SK-N-SH treated with all-trans-retinoic acid at 6 μM for 48 hours (cell line): ENCODE measurements around the gene MAFB.

ENCODE experiments used
- ATAC-seq: fragments of 200-7000 bp; cut with Tn5 transposase; 3 replicates; pipeline ENCODE4 v1.9.1; 2020; ENCODE audit warnings: mild to moderate bottlenecking, moderate library complexity
- ARNTL ChIP-seq: fragments of 450-650 bp; formaldehyde crosslinking; IDR thresholded peaks from 2 replicates; pipeline ENCODE4 v1.5.0; 2020; ENCODE audit warnings: low read depth, mild to moderate bottlenecking, moderate library complexity, borderline replicate concordance
- BACH2 ChIP-seq: fragments of 250-450 bp; sonication (Bioruptor Pico); IDR thresholded peaks from 2 replicates; pipeline ENCODE4 v1.9.0; 2021; ENCODE audit warnings: mild to moderate bottlenecking, borderline replicate concordance
- CSRNP3 ChIP-seq: fragments of 250-450 bp; sonication (Bioruptor Pico); IDR thresholded peaks from 2 replicates; pipeline ENCODE4 v1.5.1; 2021; ENCODE audit warnings: mild to moderate bottlenecking, moderate library complexity
- ESRRG ChIP-seq: fragments of 250-450 bp; sonication (Bioruptor Pico); IDR thresholded peaks from 2 replicates; pipeline ENCODE4 v1.6.1; 2021; ENCODE audit warnings: mild to moderate bottlenecking
- GLIS3 ChIP-seq: fragments of 250-450 bp; sonication (Bioruptor Pico); IDR thresholded peaks from 2 replicates; pipeline ENCODE4 v1.5.0; 2020; ENCODE audit warnings: mild to moderate bottlenecking, moderate library complexity
- ISL1 ChIP-seq: fragments of 250-450 bp; sonication (Bioruptor Pico); IDR thresholded peaks from 2 replicates; pipeline ENCODE4 v2.1.2; 2022; ENCODE audit warnings: mild to moderate bottlenecking, moderate library complexity
- OSR1 ChIP-seq: fragments of 250-450 bp; sonication (Bioruptor Pico); IDR thresholded peaks from 2 replicates; pipeline ENCODE4 v1.8.0; 2022; ENCODE audit warnings: moderate library complexity, mild to moderate bottlenecking, inconsistent platforms
- PATZ1 ChIP-seq: fragments of 250-450 bp; sonication (Bioruptor Pico); IDR thresholded peaks from 2 replicates; pipeline ENCODE4 v1.8.0; 2020; ENCODE audit warnings: mild to moderate bottlenecking, moderate library complexity, borderline replicate concordance
- POU6F1 ChIP-seq: fragments of 250-450 bp; sonication (Bioruptor Pico); IDR thresholded peaks from 2 replicates; pipeline ENCODE4 v1.8.0; 2021; ENCODE audit warnings: low read depth, mild to moderate bottlenecking, moderate library complexity, borderline replicate concordance
- PPARA ChIP-seq: fragments of 250-450 bp; sonication (Bioruptor Pico); IDR thresholded peaks from 2 replicates; pipeline ENCODE4 v1.5.0; 2020; ENCODE audit warnings: mild to moderate bottlenecking, borderline replicate concordance
- RARB ChIP-seq: fragments of 250-450 bp; sonication (Bioruptor Pico); IDR thresholded peaks from 2 replicates; pipeline ENCODE4 v1.8.0; 2021; ENCODE audit warnings: mild to moderate bottlenecking, moderate library complexity
- SNAI2 ChIP-seq: fragments of 250-450 bp; sonication (Bioruptor Pico); IDR thresholded peaks from 2 replicates; pipeline ENCODE4 v1.5.0; 2020; ENCODE audit warnings: mild to moderate bottlenecking, moderate library complexity
- TCF4 ChIP-seq: fragments of 250-450 bp; sonication (Bioruptor Pico); IDR thresholded peaks from 2 replicates; pipeline ENCODE4 v1.8.0; 2021; ENCODE audit warnings: mild to moderate bottlenecking, moderate library complexity, borderline replicate concordance
- TOX ChIP-seq: fragments of 250-450 bp; sonication (Bioruptor Pico); IDR thresholded peaks from 2 replicates; pipeline ENCODE4 v1.8.0; 2021; ENCODE audit warnings: mild to moderate bottlenecking, moderate library complexity, borderline replicate concordance
- TSHZ2 ChIP-seq: fragments of 250-450 bp; sonication (Bioruptor Pico); IDR thresholded peaks from 2 replicates; pipeline ENCODE4 v1.5.0; 2020; ENCODE audit warnings: mild to moderate bottlenecking, moderate library complexity
- ZC3H10 ChIP-seq: fragments of 250-450 bp; sonication (Bioruptor Pico); IDR thresholded peaks from 2 replicates; pipeline ENCODE4 v1.5.1; 2021; ENCODE audit warnings: mild to moderate bottlenecking, moderate library complexity
- ZFP3 ChIP-seq: fragments of 250-450 bp; sonication (Bioruptor Pico); IDR thresholded peaks from 2 replicates; pipeline ENCODE4 v1.5.0; 2020; ENCODE audit warnings: mild to moderate bottlenecking, moderate library complexity
- ZFP30 ChIP-seq: fragments of 450-650 bp; formaldehyde crosslinking; IDR thresholded peaks from 2 replicates; pipeline ENCODE4 v1.5.0; 2022; ENCODE audit warnings: mild to moderate bottlenecking, moderate library complexity
- ZNF565 ChIP-seq: fragments of 450-650 bp; formaldehyde crosslinking; conservative IDR thresholded peaks from 2 replicates; pipeline ENCODE4 v1.5.0; 2020; ENCODE audit warnings: low read depth, mild to moderate bottlenecking, moderate library complexity
- ZNF70 ChIP-seq: fragments of 450-650 bp; formaldehyde crosslinking; IDR thresholded peaks from 2 replicates; pipeline ENCODE4 v1.5.0; 2020; ENCODE audit warnings: mild to moderate bottlenecking, moderate library complexity
- ZNF8 ChIP-seq: fragments of 450-650 bp; formaldehyde crosslinking; IDR thresholded peaks from 2 replicates; pipeline ENCODE4 v1.5.0; 2020; ENCODE audit warnings: mild to moderate bottlenecking, moderate library complexity
- TF ChIP-seq, protein P1 (sequence below): fragments of 250-450 bp; sonication (Bioruptor Pico); IDR thresholded peaks from 2 replicates; pipeline ENCODE4 v1.5.1; 2020; ENCODE audit warnings: low read depth, mild to moderate bottlenecking, moderate library complexity

MAFB gene

GRCh38 chr20:40695214-40695613 is 6.2 kb upstream of the MAFB start:
- TF ChIP-seq ISL1 (CRISPR knock-in tag) (no peak), BACH2 (CRISPR knock-in tag) (no peak), ZFP3 (no peak), ZC3H10 (CRISPR knock-in tag) (no peak), GLIS3 (CRISPR knock-in tag) (no peak), OSR1 (CRISPR knock-in tag) (no peak), CSRNP3 (no peak), ARNTL (no peak), RARB (CRISPR knock-in tag) (no peak), POU6F1 (CRISPR knock-in tag) (no peak), TSHZ2 (no peak), ZNF70 (no peak), ZNF8 (no peak), TCF4 (CRISPR knock-in tag) (no peak), PATZ1 (no peak), ZFP30 (CRISPR knock-in tag) (no peak), ZNF565 (CRISPR knock-in tag) (no peak), ESRRG (CRISPR knock-in tag) (no peak)
- TF ChIP-seq, protein P1, sequence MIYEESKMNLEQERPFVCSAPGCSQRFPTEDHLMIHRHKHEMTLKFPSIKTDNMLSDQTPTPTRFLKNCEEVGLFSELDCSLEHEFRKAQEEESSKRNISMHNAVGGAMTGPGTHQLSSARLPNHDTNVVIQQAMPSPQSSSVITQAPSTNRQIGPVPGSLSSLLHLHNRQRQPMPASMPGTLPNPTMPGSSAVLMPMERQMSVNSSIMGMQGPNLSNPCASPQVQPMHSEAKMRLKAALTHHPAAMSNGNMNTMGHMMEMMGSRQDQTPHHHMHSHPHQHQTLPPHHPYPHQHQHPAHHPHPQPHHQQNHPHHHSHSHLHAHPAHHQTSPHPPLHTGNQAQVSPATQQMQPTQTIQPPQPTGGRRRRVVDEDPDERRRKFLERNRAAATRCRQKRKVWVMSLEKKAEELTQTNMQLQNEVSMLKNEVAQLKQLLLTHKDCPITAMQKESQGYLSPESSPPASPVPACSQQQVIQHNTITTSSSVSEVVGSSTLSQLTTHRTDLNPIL (CRISPR knock-in tag), result no peak
- TF ChIP-seq, all 23 proteins: peak for 0
- ATAC-seq, result no peak

- ATAC-seq, result no peak
- TF ChIP-seq ESRRG (CRISPR knock-in tag), result no peak
- no peak for TF ChIP-seq ARNTL
- TF ChIP-seq ZNF70, result no peak
- no peak for TF ChIP-seq BACH2 (CRISPR knock-in tag)
- no peak for TF ChIP-seq RARB (CRISPR knock-in tag)
- TF ChIP-seq ISL1 (CRISPR knock-in tag), result no peak
- TF ChIP-seq OSR1 (CRISPR knock-in tag), result no peak
- no peak for TF ChIP-seq PPARA
- no peak for TF ChIP-seq TOX
- no peak for TF ChIP-seq ZFP3
- TF ChIP-seq CSRNP3, result no peak
- no peak for TF ChIP-seq ZC3H10 (CRISPR knock-in tag)
- no peak for TF ChIP-seq ZNF8
- no peak for TF ChIP-seq POU6F1 (CRISPR knock-in tag)
- no peak for TF ChIP-seq ZNF565 (CRISPR knock-in tag)
- no peak for TF ChIP-seq PATZ1
- no peak for TF ChIP-seq ZFP30 (CRISPR knock-in tag)
- TF ChIP-seq SNAI2 (CRISPR knock-in tag), result no peak
- TF ChIP-seq, protein P1 (CRISPR knock-in tag), result no peak
These were observed 5.2 kb upstream of the MAFB start for GRCh38 chr20:40694246-40694645.
